ENCODE results near the gene RADIL.

The RADIL gene

DNA sequence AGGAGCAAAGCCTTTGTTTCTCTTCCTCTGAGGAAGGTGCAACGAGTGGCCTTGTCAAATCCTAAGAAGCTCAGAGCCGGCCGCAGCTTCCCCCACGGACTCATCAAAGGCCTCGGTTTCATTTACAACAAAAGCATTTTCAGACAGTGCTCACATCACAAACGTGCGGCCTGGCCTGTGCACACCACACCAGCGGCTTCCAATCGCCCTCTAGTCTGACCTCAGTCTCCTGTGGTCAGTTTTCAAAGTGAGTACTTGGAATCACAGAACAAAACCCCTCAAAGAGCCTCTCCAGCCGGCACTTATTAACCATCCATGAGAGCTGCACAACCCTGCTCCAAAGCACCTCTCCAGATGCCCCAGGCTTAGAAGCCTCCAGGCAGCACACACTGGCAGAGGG lies 3.3 kb downstream of the RADIL start:
- no peak for DNase-seq

GRCh38 chr7:4879396-4880081 lies 4.0 kb downstream of the RADIL start:
- no peak for DNase-seq

GRCh38 chr7:4878336-4879335 lies 4.9 kb downstream of the RADIL start:
- DNase-seq: no peak

- DNase-seq: no peak
Observed at GRCh38 chr7:4876586-4876985, 6.9 kb downstream of the RADIL start.

DNA sequence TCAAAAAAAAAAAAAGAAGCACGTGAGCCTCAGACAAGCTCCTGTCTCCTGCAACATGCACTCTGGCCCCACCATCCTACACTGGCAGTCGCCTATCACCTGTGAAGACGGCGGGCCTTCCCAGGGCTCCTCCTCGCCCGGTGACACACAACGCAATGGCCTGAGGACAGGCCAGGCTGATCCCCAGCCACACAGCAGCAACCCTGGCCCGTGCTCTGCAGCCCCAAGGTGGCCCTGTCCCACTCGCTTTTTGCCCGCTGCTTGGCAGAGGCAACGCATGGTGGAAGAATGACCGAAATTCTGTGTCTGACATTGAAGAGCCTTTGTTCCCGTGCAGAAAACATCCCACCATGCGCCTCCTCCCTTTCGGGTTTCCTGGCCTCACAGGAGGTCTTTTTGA lies 8.1 kb downstream of the RADIL start:
- no peak for DNase-seq

DNA sequence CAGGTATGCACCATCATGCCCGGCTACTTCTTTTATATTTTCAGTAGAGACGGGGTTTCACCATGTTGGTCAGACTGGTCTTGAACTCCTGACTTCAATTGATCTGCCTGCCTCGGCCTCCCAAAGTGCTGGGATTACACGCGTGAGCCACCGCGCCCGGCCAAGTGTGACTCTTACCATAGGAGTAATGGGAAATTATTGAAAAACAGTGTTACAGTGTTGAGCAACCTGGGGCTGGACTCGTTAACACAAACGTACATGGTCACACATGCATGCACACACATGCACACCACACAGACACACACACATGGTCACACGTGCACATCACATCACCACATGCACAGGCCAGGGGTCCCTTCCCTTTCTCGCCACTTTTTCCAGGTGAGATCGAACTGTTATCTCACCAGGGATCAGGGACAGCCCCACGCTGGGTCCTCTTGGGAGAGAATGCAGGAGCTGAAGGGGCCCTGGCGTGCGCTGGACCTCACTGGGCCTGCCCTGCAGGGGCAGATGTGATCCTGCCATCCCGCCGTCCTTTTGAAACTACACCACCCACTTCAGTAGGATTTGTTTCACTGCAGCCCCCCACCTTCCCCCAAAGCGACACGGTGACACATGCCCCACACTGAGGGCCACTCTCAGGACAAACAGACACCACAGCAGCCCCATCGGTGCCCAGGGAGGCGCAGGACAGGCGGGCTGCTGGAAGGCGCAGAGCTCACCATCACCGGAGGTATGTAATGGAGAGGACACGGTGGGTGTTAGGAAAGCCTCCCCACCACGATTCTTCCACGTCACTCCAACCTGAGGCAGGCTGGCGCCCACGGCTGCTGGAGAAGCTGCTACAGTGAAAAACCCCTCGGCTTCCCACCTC lies 10.2 kb downstream of the RADIL start:
- no peak for DNase-seq

GRCh38 chr7:4871930-4872675 lies 11.4 kb downstream of the RADIL start:
- no peak for DNase-seq

- DNase-seq: no peak
Observed at GRCh38 chr7:4871056-4871680, 12.3 kb downstream of the RADIL start.

DNA sequence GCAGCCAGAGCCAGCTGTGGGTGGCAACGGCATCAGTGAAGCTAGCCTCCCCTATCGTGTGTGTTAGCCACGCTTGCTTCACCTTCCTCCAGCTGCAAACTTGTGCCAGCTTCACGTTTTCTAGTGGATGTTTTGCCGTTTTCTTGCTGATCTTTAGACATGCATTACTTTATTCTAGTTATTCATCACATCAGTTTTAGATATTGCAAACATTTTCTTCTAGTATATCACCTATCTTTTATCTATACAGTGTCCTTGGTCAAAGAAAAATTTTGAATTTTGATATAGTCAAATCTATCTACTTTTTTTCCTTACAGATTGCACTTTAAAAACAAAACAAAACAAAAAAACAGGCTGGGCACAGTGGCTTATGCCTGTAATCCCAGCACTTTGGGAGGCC lies 15.0 kb downstream of the RADIL start:
- no peak for DNase-seq

DNA sequence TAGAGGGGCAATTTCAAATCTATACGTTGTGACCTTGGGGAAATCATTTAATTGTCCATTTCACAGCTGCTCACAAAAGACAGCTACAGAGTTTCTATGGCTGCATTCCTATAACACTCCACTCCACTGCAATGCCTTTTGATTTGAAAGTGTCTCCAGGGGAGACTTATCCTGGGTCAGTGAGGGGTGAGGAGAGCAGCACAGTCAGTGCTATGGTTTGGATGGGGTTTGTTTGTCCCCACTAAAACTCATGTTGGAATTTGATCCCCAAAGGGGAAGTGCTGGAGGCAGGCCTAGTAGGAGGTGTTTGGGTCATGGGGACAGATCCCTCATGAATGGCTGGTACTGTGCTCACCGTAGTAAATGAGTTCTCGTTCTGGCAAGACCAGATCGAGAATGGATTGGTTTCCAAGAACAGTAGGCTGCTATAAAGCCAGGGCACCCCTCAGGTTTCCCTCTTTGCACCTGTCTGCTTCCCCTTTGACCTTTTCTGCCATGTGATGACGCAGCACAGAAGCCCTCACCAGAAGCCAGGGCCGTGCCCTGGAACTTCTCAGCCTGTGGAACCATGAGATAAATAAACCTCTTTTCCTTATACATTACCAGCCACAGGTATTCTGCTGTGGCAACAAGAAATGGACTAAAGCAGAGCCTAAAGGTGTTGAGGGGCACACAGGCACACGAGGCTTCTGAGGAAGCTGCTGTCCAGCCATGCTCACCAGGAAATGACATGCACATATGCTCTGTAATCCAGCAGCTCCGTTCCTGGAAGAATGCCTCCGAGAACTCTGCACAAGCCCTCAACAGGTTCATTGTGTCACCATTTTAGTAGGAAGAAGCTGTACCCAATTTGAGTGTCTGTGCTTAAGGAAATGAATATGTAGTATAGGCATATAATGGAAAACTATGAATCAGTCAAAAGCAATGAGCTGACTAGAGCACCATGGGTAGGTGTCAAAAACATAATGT lies 16.7 kb downstream of the RADIL start:
- no peak for DNase-seq

DNA sequence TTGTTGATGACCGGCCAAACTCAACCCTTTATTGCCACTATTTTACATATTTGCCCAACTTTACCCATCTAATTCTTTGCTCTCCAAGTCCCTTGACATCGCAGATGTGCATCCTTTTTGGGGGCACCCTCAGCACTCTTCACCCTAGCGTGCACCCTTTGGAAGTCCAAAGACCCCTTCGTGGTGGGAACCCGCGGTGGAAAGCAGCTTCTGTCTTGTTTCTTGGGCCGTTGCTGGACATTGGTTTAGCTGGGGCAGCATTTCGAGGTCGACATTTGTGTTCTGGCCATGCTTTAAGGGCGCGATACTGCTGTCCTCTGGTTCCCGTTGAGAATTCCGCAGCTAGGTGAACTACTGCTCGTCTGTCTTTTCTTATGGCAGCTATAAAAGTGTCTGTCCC lies 21.4 kb downstream of the RADIL start:
- no peak for DNase-seq

DNA sequence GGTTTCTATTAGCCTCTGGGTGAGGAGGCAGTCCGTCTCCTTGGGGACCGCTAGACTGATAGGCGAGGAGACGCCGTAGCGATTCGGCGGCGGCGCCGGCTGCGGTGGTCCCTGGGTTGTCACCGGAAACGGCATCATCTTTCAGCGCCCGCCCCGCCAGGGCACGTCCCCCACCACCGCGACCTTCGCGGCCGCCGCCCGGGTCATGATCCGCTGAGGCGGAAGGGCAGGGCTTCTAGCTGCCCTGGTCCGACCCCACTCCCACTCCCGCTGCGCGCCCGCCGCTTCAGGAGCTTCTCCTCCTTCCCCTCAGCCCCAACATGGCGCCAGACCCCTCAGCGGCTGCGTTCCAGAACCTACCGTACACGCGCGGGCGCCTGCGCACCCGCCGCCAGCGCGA lies 21.8 kb downstream of the RADIL start, which contains the start of gene PAPOLB:
PAPOLB (minus strand) TSS at position 358 of the 400 bp plus-strand sequence; CDS start at position 138, 220 bp downstream.
- no peak for DNase-seq

GRCh38 chr7:4861227-4861626 lies 22.3 kb downstream of the RADIL start:
- no peak for DNase-seq

- no peak for DNase-seq
Observed at GRCh38 chr7:4857189-4857588, 26.3 kb downstream of the RADIL start.

DNA sequence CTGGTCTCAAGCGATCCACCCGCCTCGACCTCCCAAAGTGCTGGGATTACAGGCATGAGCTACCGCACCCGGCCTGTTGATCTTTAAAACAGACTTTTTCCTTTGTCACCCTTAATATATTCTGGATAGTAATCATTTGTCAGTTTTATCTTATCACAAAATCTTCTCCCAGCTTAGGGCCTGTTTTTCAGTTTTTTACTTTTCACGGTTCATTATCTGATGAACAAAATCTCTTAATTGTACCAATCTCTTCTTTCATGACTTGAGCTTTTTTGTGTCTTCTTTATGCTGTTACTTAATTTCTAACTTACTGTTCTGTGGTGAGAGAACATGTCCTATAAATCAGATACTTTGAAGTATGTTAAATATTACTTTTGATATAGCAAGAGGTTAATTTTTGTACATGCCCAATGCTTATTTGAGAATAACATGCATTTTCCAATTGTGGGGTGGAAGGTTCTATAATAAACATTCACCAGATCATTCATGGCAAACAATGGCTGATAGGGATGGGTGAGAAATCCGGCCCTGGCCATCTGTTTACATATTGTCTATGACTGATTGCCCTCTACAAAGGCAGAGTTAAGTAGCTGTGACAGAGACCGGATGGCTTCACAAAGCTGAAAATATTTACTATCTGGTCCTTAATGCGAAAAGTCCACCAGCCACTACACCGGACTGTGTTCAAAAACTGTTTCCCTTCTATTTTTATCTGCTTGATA lies 27.0 kb downstream of the RADIL start:
- no peak for DNase-seq

DNA sequence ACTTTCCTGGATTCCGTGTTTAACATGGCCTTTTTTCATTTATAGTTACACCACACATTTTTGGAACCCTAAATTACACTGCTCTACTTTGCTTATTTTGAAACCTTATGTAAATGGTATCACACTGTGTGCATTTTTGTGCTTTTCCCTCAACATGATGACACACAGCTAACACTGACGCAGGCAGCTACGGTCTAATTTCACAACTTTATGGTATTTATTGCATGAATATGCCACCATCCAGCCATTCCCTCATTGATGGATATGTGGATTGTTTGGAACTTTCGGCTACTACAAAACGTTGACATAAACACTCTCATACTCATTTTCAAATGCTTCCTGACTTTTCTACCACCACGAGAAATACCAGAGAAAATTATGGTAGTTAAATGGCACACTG lies 28.6 kb downstream of the RADIL start:
- DNase-seq: no peak

DNA sequence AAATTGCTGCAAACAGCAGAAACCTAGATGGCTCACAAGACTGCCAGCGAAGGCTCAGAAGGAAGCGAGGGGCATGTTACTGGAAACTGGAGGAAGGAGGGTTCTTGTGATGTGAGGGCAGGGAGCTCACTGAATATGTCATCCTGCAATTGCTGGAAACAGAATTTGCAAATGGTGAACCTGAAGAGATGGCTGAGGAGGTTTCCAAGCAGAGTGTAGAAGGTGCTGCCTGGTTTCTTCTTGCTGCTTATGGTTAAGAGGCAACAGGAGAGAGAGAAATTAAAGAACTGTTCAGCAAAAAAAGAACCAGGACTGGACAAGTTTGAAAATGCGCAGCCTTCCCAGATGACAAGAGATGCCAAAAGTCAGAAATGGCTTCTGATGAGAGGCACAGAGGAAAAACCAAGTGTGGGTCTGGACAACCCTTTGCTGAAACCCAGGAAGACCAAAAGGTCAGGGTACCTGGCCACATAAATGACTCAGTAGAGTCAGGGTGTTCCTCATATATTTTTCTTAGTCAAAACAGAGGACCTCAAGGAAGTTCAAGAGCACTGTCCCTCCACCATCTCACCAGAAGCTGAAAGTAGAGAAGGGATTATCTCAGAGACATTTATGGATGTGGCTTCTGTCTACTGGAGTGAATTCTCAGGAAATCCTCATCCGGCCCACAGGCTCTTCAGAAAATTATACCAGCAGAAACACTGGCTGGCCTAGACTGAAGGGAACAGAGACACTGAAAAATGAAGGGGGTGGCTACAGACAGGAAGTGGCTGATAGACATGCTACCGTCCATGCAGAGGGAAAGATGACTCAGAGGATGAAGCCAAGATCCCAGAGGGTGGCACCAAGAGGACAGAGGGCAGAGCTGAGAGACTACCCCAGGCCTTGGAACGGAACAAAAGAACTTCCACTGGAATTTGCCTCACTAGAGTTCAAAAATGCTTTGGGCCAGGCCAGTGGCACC lies 31.8 kb downstream of the RADIL start:
- no peak for DNase-seq

DNA sequence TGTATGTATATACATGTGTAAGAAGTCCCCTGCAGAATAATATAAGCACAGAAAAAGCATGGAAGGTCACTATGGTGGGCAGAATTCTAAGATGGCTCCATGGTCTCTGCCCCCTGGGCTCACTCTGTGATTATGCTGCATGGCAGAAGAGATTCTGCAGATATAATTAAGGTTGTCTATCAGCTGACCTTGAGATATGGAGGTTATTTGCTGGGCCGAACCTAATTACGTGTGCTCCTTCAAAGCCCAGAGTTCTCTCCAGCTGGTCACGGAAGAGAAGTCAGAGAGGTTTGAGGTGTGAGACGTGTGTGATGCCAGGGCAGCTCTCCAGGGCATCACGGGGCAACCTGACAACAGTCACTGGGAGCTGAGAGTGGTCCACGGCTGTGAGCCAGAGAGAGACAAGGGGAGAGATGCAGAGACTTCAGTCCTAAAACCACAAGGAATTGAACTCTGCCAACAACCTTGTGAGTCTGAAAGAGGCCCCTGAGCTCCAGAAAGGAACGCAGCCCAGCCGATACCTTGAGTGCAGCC lies 33.2 kb downstream of the RADIL start:
- no peak for DNase-seq

Measured in activated naive CD4-positive, alpha-beta T cell treated with Interleukin-2 at 50 U/mL for 16 hours (primary cell).